ENCODE measurements around the gene PCDHGA12.

DNA sequence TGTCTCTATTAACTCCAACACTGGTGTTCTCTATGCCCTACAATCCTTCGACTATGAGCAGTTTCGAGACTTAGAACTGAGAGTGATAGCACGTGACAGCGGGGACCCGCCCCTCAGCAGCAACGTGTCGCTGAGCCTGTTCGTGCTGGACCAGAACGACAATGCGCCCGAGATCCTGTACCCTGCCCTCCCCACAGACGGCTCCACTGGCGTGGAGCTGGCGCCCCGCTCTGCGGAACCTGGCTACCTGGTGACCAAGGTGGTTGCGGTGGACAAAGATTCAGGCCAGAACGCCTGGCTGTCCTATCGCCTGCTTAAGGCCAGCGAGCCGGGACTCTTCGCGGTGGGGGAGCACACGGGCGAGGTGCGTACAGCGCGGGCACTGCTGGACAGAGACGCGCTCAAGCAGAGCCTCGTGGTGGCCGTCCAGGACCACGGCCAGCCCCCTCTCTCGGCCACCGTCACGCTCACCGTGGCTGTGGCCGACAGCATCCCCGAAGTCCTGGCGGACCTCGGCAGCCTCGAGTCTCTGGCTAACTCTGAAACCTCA lies 7.5 kb upstream of the PCDHGA12 start:
- TF ChIP-seq, protein P1, sequence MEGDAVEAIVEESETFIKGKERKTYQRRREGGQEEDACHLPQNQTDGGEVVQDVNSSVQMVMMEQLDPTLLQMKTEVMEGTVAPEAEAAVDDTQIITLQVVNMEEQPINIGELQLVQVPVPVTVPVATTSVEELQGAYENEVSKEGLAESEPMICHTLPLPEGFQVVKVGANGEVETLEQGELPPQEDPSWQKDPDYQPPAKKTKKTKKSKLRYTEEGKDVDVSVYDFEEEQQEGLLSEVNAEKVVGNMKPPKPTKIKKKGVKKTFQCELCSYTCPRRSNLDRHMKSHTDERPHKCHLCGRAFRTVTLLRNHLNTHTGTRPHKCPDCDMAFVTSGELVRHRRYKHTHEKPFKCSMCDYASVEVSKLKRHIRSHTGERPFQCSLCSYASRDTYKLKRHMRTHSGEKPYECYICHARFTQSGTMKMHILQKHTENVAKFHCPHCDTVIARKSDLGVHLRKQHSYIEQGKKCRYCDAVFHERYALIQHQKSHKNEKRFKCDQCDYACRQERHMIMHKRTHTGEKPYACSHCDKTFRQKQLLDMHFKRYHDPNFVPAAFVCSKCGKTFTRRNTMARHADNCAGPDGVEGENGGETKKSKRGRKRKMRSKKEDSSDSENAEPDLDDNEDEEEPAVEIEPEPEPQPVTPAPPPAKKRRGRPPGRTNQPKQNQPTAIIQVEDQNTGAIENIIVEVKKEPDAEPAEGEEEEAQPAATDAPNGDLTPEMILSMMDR (IDR thresholded peaks at IDR 0.05): no peak
- TF ChIP-seq ZFX (IDR thresholded peaks at IDR 0.05; ENCODE audit: borderline replicate concordance): no peak
